Head of caudate nucleus (tissue), 42 donors: ENCODE data around the gene OR51I2.

Experiments
- DNase-seq, 42 donors: peaks; one replicate each; pipeline versions ENCODE4 v3.0.0 to v3.0.0-alpha.2; 2020 to 2021; ENCODE audit warnings: mixed read lengths in 7 of 42
- intact Hi-C: fragments of 100-400 bp; cut with DNase I; formaldehyde crosslinking; loops from one replicate; pipeline ENCODE4 v1.15.0; 2022

The OR51I2 gene, protein sequence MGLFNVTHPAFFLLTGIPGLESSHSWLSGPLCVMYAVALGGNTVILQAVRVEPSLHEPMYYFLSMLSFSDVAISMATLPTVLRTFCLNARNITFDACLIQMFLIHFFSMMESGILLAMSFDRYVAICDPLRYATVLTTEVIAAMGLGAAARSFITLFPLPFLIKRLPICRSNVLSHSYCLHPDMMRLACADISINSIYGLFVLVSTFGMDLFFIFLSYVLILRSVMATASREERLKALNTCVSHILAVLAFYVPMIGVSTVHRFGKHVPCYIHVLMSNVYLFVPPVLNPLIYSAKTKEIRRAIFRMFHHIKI

DNA sequence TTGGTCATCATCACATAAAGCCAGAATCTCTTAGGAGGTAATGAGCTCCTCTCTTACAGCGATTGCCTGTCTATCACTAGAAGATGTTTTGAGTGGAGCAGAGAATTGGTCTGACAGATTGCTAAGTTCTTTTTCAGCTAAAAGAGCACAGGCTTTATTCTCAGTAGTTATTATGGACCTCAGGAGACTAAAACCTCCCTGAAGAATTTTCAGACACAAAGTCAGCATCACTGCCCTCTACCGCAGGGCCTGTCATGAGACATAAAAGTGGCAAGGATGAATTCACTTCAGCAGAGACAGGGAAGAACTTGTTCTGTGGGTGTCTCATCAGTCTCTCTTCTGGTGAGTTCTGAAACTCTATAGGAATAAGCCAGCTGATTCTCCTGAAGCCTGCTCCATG lies at the start of gene OR51I2:
TSS of gene OR51I2 (plus strand) at position 301 of the 400 bp plus-strand sequence. CDS start 4,166 bp downstream, outside the sequence.
- intact Hi-C loops: no loop called here
- no peak for DNase-seq

DNA sequence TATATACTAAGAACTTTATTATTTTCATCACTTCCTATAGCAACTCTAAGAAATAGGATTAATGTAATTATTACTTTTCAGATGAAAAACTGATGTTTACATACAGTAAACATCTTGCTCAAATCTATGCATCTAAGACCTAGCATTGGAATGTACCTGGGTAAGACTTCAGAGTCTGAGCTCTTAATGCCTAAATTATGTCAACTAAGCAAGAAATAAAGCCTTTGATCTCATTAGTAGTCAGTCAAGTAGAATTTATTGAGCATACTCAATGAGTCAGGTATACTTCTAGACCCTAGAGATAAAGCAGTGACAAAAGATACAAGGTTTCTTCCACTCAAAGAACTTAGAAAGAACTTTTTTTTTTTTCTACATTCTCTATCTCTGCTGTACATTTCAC lies 44.0 kb upstream of the OR51I2 start:
- DNase-seq: no peak
- intact Hi-C loops: no loop called here

DNA sequence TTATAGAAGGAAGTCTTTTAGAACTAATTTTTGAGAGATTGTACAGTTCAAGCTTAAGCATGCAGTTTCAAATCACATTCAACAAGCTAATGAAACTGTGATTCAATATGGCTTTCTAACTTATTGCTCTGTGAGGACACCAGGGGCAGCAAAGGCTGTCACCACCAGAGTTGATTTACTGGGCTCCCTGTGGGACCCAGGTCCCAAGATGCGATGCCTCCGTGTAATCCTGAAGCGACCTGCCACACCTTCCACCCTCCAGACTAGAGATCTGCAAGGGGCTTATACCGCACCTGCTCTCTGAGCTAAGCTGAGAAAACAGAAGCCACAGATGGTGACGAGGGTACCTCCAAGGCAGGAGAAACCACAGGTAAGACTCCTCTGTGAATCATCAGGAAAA lies 28.1 kb upstream of the OR51I2 start:
- DNase-seq: no peak
- intact Hi-C loops: no loop called here

DNA sequence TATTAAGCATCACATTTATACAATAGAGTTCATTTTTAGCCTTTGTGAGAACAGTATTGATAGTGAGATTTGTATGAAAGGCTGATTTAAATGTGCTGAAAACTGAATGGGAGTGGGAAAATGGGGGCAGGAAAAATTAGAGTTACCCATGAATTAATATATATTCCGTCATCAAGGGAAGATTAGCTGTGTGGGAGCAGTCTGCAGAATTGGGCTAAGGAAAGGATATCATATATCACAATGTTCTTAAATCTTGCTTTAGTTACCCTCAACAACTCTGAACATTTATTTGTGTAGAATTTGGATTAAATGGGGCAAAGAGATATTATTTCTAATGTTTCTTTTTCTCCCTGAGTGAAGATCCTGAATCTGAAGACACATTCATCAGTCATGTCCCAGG lies 27.3 kb upstream of the OR51I2 start, which contains the start of gene OR51Q1:
TSS of gene OR51Q1 (plus strand) at position 301 of the 400 bp plus-strand sequence. CDS start at position 391, 90 bp downstream.
- DNase-seq: peak in 1 of 42 donors; percentile 17
- intact Hi-C loops: no loop called here

DNA sequence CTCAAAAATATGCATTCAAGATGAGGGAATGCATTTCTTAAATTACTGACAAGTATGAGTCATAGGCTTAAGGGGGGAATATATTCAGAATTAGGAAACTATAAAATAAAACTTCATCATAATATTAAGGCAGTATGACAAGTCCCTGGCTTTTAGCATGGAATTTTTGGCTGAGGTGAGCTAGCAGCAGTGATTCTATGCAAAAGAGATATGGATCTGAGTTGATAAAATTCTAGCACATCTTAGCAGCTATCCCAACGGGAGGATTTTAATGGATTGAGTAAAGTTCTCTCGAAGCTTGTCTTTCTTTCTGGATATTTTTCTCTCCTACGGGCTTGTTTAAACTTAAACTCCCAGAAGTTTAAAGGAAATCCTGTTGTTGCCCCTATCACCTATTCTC lies 26.0 kb upstream of the OR51I2 start:
- intact Hi-C loops: no loop called here

DNA sequence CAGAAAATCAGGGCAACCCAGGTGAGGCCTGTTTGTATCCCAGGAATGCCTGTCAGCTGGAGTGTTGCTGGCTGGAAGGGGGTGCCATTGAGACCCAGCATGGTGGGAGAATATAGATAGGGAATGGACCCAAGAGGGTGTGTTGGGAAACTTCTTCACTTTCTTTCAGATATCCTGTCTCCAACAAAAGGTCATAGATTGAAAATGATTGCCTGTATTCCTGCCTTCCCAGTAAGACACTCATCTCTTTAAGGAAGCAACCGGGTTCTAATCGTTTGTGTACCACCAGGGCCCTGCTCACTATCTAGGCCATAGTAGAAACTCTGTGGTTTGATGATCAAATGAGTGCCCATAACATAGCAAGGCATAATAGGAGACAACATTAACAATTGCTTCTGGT lies 7.7 kb upstream of the OR51I2 start, which contains the start of gene OR51I1:
TSS of gene OR51I1 (minus strand) at position 101 of the 400 bp plus-strand sequence. CDS start at position 101, 0 bp downstream.
- DNase-seq: no peak
- intact Hi-C loops: no loop called here

More for the DNA sequence above, 26.0 kb upstream of the OR51I2 start:
- peak in 4 of 42 donors; percentile 12 to 64 (median 30) for DNase-seq

DNA sequence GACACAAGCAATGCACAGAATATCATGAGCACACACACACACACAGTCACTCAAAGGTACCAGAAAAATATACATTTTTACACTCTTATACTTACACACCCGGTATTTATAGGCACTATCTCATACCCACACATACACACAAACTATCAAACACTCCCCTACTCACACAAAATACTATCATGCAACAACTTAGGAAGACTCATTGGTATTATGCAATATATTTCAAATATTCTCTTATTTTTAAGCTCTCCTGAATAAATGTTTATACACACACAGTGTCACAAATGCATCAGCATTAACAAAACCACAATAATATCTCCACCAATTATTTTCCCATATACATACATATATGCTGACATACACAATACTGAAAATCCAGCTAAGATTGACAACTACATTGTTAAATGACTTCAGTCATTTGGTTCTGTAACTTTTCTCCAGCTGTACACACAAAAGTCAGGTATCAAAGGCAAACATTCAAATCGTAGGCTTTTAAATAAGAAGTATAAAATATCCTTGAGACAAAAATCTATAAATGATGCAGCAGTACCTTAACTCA lies 5.2 kb upstream of the OR51I2 start:
- intact Hi-C loops: no loop called here
- no peak for DNase-seq

DNA sequence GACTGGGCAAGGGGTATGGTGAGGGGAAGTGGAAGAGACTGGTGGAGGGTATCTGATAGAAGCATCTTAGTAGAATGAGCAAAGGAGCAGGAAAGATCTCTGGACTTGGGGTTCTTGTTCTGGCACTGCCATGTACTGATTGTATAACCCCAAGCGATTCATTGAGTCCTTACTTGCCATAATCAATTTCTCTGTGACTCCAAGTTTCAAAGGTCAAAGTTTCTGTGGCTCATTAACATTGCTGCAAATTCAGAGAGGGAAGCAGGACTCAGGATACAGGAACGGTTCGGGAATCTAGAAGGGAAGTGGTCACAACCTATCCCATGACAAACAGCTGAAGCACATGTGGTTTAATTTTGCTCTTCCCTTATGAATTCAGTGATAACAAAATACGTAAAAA lies 309 bp downstream of the OR51I2 start:
- intact Hi-C loops: no loop called here

DNA sequence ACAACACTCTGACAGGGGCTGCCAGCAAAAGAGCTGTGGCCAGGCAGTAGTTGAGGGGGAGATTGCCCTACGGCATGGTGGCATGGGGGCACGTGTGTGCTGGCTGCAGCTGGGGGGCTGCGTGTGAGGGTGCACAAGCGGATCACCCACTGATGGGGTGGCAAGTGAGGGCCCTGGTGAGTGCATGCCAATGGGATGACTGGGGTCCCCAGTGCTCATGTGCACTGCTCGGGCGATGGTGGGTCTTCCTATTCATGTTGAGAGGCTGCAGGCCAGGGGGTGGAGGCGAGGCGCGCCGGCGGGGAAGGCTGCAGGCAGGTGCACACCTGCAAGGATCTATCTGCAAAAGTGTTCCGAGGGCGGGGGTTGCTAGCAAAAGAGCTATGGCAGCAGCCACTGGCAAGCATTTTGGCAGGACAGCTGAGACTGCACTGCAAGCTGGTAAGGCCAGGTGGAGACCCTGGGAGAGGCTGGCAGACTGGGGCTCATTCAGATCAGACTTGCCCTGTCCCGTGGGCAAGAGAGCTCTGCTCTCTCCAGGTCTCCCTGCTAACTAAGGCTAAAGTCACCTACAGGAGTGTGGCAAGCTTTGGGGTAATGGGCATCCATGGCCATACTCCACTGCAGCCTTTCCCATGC lies 12.0 kb downstream of the OR51I2 start:
- intact Hi-C loops: no loop called here
- no peak for DNase-seq

More for the DNA sequence above, 309 bp downstream of the OR51I2 start:
- DNase-seq: no peak

DNA sequence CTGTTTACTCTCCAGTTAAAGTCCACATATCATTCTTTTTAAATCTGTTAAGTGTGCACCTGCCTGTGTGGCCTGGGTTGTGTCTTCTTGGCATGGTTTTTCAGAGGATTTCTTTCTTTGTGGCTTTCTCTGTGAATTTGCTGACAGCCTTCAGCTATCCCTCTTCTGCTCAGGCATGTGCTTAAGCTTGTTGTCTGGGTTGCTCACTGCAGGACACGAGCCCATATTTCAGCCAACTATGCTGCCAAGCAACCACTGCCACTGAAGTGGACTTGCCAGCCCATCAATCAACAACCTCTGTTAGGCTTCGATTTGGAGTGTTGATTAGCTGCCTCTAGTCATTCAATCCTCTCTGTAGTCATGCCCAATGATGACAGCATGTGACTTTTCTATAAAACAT lies 18.4 kb downstream of the OR51I2 start:
- intact Hi-C loops: no loop called here

DNA sequence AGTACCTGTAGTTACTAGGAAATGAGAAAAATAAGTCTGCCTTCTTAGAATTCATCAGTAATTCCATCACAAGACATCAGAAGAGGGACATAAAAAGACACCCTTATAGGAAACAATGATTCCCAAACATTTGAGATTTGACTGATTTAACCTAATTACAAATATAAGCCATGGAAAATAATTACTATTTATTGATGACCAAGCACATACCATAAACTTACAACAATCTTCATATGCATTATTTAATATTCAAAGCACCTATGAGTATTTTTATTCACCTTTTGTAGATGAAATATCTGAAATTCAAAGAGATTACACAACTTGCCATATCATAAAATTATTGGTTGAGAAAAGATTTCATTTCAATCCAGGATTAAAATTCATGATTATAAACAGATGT lies 24.8 kb downstream of the OR51I2 start:
- no peak for DNase-seq
- intact Hi-C loops: no loop called here

More for the DNA sequence above, 18.4 kb downstream of the OR51I2 start:
- no peak for DNase-seq

DNA sequence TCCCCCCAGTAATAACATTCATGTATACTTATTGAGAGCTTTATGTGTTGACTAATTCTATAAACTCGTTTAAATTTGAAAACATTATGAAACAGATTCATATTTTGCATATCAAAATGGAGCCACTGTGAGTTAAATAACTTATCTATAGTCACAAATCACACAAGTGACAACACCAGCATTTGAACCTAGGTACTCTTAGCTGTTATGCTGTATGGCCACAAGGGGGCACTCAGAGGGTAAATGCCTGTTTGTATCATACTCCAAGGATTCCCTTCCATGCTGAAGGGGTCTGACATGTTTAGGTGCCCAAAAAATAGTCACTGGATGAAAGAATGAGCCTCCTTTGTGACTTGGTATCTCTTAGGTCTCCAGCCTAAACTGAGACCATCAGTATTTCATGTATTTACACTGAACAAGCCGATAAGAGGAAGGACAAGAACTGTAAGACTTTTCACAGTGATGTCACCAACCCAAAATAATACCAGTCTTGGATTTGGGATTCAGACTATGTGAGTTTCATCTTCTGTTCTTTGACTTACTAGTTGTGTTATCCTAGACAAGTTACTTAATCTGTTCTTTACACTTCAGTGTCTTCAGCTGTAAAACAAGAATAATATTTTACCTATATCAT lies 27.2 kb downstream of the OR51I2 start:
- intact Hi-C loops: no loop called here
- peak in 33 of 42 donors; percentile 3 to 72 (median 33) for DNase-seq

DNA sequence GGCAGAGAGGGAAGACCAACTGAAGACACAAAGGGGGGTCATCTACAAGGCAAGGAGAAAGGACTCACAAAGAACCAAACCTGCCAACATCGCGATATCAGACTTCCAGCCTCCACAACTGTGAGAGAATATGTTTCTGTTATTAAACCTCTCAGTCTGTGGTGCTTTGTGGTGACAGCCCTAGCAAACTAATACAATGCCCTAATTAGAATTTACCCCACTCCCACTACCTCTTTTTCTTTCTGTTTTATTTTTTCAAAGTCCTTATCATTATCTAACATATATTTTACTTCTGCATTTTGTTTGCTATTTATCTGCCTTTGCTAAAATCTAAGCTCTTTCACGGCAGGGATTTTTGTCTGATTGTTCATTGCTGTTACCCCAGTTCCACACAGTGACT lies 36.9 kb downstream of the OR51I2 start:
- intact Hi-C loops: no loop called here
- no peak for DNase-seq

DNA sequence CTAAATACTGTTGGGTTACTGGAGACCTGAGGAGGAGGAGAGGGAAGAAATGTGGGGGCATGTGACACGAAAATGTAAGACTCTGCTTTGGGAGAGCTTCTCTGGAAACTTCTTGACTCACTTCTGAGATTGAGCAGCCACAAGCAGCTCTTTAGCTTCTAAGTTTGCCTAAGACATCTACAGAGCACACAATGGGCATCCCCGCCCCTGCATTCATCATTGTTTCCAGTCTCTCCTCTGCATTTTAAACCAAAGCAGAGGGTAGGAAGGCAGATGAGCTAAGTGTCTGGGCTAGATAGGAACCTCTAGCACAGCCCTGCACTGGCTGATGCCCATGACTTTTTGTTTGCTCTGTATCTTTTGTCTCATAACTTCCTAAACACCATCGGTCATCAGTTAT lies 37.3 kb downstream of the OR51I2 start:
- intact Hi-C loops: no loop called here
- no peak for DNase-seq

DNA sequence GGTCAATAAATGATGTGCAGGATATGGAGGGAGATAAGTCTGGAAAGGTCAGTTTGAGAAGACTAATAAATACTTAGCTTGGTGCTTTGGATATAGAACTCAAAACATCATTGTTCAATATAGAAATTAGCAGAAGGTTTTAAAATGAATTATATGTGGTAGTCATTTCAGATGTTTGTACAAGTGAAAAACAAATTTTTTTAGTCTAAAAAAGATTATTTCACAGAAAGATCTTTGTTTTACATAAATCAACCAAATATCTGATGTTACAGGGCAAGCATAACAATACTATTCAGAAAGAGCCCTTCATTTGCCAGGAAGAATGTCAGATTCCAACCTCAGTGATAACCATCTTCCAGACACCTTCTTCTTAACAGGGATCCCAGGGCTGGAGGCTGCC lies 39.3 kb downstream of the OR51I2 start, which contains the start of gene OR52D1:
TSS of gene OR52D1 (plus strand) at position 301 of the 400 bp plus-strand sequence. CDS start at position 323, 22 bp downstream.
- intact Hi-C loops: no loop called here
- no peak for DNase-seq

DNA sequence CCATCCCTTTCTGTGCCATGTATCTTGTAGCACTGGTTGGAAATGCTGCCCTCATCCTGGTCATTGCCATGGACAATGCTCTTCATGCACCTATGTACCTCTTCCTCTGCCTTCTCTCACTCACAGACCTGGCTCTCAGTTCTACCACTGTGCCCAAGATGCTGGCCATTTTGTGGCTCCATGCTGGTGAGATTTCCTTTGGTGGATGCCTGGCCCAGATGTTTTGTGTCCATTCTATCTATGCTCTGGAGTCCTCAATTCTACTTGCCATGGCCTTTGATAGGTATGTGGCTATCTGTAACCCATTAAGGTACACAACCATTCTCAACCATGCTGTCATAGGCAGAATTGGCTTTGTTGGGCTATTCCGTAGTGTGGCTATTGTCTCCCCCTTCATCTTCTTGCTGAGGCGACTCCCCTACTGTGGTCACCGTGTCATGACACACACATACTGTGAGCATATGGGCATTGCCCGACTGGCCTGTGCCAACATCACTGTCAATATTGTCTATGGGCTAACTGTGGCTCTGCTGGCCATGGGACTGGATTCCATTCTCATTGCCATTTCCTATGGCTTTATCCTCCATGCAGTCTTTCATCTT lies 39.8 kb downstream of the OR51I2 start:
- intact Hi-C loops: no loop called here
- DNase-seq: no peak

DNA sequence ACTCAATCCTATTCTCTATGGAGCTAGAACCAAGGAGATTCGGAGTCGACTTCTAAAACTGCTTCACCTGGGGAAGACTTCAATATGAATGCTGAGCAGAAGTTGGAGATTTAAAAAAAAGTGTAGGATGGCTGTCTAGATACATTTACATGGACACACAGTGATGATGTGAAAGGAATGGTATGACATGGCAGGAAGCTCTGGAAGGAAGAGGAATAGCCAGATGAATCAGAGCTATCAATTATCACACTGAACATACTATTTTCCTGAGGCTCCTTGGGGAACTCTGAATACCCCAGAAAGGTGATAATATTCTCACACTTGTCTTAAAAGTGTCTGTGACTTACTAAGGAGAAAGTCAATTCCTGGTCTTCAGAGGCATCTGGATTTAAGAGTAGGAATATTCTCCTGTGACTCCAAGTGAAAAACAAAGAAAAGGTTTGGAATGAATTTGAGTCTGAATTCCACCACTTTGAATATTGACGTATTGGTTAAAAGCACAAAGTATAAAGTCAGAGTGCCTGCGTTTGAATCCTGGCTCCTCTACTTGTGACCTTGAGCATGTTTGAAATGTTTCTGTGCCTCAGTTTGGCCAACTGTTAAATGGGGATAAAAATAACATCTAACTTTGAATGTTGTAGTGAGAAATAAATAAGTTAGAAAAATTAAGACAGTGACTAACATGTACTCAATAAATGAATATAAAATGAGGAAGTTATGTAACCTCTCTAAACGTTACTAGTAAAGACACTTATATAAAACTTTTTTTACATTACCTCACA lies 40.6 kb downstream of the OR51I2 start:
- intact Hi-C loops: loop anchor here (10.0 kb wide), 1 partner anchor 55 kb away; no protein-coding TSS in a partner anchor
- DNase-seq: no peak

DNA sequence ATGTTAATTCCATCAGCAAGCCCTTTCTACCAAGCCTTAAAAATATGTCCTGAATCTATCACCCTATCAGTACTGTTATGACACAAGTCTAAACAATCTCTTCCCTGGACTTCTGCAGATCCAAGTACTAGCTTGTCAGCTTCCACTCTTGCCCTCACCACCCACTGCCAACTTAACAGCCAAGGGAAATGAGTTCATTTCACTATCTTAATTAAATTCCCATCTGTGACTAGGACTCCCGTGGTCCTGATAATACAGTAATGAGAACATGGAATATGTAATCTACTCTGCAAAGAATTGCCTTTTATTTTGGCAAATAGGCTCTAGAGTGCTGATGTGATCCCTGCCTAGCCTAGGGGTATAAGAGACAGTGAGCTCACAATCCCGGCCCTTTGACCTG lies 50.5 kb downstream of the OR51I2 start:
- intact Hi-C loops: loop anchor here (10.0 kb wide), 1 partner anchor 65 kb away; no protein-coding TSS in a partner anchor
- DNase-seq: no peak
